ENCODE measurements around the gene ADORA2A. TPM values are rescaled to one million over a fixed set of nuclear protein-coding genes. Genes with fewer than 3 reads are reported as not detected.

ADORA2A gene
- total and polyA plus RNA-seq, 8 donors: 0.58 to 7.1 (median 1.6) TPM; not detected in 1

- 13 to 36% (median 17%) methylated on average over 3 of the region's 3 CpGs for WGBS, 5 donors
Observed at GRCh38 chr22:24402460-24403192, 24.8 kb upstream of the ADORA2A start.

GRCh38 chr22:24403346-24403745 lies 24.1 kb upstream of the ADORA2A start:
- TF ChIP-seq EP300 (IDR thresholded peaks at IDR 0.05): no peak
- no peak for TF ChIP-seq POLR2A (IDR thresholded peaks at IDR 0.05)
- TF ChIP-seq, protein P1, sequence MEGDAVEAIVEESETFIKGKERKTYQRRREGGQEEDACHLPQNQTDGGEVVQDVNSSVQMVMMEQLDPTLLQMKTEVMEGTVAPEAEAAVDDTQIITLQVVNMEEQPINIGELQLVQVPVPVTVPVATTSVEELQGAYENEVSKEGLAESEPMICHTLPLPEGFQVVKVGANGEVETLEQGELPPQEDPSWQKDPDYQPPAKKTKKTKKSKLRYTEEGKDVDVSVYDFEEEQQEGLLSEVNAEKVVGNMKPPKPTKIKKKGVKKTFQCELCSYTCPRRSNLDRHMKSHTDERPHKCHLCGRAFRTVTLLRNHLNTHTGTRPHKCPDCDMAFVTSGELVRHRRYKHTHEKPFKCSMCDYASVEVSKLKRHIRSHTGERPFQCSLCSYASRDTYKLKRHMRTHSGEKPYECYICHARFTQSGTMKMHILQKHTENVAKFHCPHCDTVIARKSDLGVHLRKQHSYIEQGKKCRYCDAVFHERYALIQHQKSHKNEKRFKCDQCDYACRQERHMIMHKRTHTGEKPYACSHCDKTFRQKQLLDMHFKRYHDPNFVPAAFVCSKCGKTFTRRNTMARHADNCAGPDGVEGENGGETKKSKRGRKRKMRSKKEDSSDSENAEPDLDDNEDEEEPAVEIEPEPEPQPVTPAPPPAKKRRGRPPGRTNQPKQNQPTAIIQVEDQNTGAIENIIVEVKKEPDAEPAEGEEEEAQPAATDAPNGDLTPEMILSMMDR (IDR thresholded peaks at IDR 0.05): no peak
- TF ChIP-seq POLR2AphosphoS5 (IDR thresholded peaks at IDR 0.05): no peak
- WGBS, 5 donors: 92 to 95% (median 93%) methylated on average over 3 of the region's 3 CpGs
- DNase-seq: peak in 1 of 2 donors; percentile 1
- intact Hi-C loops (cut with DNase I; ENCODE audit: low total_unique reads): no loop called here
- H3K36me3 ChIP-seq: peaks cover 3 to 24% (median 18%) of the 10 kb centered on the region in 4 donors
- H3K4me3 ChIP-seq: no peak overlapping the region
- peaks cover 17 to 60% (median 43%) of the 10 kb centered on the region in 4 donors for H3K4me1 ChIP-seq
- no peaks in the 10 kb centered on the region for H3K27me3 ChIP-seq
- H3K9me3 ChIP-seq: no peaks in the 10 kb centered on the region
- H3K27ac ChIP-seq: peak overlapping the region in 4 of 5 donors; percentile 4 to 54 (median 38)

More at GRCh38 chr22:24402460-24403192, 24.8 kb upstream of the ADORA2A start:
- no peak overlapping the region for H3K4me3 ChIP-seq
- peak overlapping the region; percentile 24 to 76 (median 51) for H3K27ac ChIP-seq
- H3K27me3 ChIP-seq: no peaks in the 10 kb centered on the region
- TF ChIP-seq EP300 (IDR thresholded peaks at IDR 0.05) (no peak), POLR2AphosphoS5 (IDR thresholded peaks at IDR 0.05) (peak; percentile 16 to 85 (median 26))
- no peaks in the 10 kb centered on the region for H3K9me3 ChIP-seq
- DNase-seq: peak; percentile 75 to 88
- H3K4me1 ChIP-seq: peaks cover 17 to 53% (median 39%) of the 10 kb centered on the region in 4 donors
- H3K36me3 ChIP-seq: peaks cover 5 to 25% (median 20%) of the 10 kb centered on the region in 4 donors
- intact Hi-C loops (cut with DNase I; ENCODE audit: low total_unique reads): no loop called here

DNA sequence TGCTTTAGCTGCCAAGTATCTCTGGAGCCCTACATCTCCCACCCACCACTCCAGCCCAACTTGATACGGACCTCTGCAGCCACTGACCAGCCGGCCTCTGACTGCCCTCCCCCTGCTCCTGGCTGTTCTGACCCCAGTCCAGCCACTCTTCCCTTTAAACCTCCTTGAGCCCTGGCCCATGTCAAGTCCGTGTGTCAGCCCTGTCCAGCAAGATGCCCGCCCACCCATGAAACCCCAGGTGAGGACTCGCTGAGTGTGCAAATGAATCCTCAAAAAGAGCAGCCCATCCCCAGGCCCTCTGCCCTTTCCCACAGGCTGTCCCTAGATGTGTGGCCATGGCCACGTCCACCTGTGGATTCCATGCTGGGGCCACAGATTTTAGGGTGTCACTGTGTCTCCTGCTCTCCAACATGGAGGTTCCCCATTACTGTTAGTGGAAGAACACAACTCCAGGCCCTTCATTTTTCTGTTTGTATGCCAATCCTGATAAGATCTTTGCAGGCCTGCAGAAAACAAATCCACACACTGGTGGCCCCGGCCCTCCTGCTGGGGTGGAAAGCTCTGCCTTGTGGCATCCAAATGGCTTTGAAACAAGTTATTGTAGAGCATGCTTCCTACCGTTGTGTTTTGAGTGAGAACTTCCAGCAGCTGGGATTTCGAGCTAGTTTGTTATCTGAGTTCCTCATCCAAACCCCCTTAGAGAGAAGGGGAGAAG lies 22.7 kb upstream of the ADORA2A start:
- Histone ChIP-seq H3K27ac (no peak overlapping the region), H3K27me3 (no peaks in the 10 kb centered on the region), H3K36me3 (peaks cover 0 to 20% (median 17%) of the 10 kb centered on the region in 4 donors), H3K9me3 (no peaks in the 10 kb centered on the region), H3K4me3 (no peak overlapping the region), H3K4me1 (peaks cover 17 to 71% (median 44%) of the 10 kb centered on the region in 4 donors)
- WGBS, 5 donors: 87 to 92% (median 90%) methylated on average over 9 of the region's 9 CpGs
- DNase-seq: peak in 1 of 2 donors; percentile 5
- TF ChIP-seq, protein P1 (IDR thresholded peaks at IDR 0.05): no peak
- intact Hi-C loops (cut with DNase I; ENCODE audit: low total_unique reads): no loop called here

DNA sequence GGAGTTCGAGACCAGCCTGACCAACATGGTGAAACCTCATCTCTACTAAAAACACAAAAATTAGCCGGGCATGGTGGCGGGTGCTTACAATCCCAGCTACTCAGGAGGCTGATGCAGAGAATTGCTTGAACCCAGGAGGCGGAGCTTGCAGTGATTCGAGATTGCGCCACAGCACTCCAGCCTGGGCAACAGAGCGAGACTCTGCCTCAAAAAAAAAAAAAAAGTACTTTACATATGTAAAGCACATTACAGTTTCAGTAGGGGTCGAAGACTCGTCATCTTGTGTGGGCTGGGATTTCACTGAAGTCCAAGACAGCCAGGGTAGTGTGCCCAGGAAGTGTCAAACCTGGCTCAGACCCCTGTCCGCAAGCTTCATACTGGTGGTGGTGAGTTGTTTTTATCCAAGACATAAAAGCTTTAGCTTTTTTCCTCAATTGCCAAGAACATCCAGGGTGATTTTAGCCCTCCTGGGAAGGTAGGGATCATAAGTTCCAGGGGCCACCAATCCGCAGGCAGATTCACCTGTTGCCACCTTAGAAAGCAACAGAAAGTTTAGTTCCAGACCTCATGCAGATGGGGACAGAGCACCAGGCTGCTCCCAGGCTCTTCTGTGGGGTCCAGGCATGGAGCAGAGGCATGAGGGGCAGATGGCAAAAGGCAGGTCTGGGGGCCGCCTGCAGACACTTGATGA lies 21.6 kb upstream of the ADORA2A start:
- no peak for DNase-seq
- Histone ChIP-seq H3K27me3 (no peaks in the 10 kb centered on the region), H3K4me3 (no peak overlapping the region), H3K9me3 (no peaks in the 10 kb centered on the region), H3K27ac (no peak overlapping the region), H3K36me3 (peaks cover 0 to 20% (median 18%) of the 10 kb centered on the region in 4 donors), H3K4me1 (peaks cover 17 to 64% (median 41%) of the 10 kb centered on the region in 4 donors)
- intact Hi-C loops (cut with DNase I; ENCODE audit: low total_unique reads): no loop called here
- WGBS, 5 donors: 96 to 99% (median 97%) methylated on average over 12 of the region's 12 CpGs
- TF ChIP-seq POLR2A (IDR thresholded peaks at IDR 0.05) (no peak), EP300 (IDR thresholded peaks at IDR 0.05) (no peak), POLR2AphosphoS5 (IDR thresholded peaks at IDR 0.05) (no peak)
- TF ChIP-seq, protein P1 (IDR thresholded peaks at IDR 0.05): no peak

Measured in stomach (tissue), 9 donors.